Astrocyte of the spinal cord (primary cell): ENCODE measurements around the gene CEP126.

Experiments
- DNase-seq: peaks from one replicate; pipeline ENCODE4 v3.0.0; 2011; ENCODE audit warnings: low read depth, low spot score
- H3K4me3 ChIP-seq: 2 replicates; pipeline ENCODE4 v1.5.1; 2011; ENCODE audit warnings: low read depth, mild to moderate bottlenecking, low read length, moderate library complexity
- CTCF ChIP-seq: IDR thresholded peaks from 2 replicates; pipeline ENCODE4 v1.5.1; 2012; ENCODE audit warnings: low read depth, mild to moderate bottlenecking, low read length, inconsistent platforms
- in situ Hi-C: cut with HindIII; loops from 2 replicates; pipeline ENCODE4 v1.10.0; 2017; ENCODE audit warnings: low sequenced_read_pairs

Gene CEP126

GRCh38 chr11:102017026-102017425 lies 102.2 kb downstream of the CEP126 start:
- H3K4me3 ChIP-seq = no peak overlapping the region
- TF ChIP-seq CTCF = no peak
- no peak for DNase-seq
- in situ Hi-C loops = no loop called here

- H3K4me3 ChIP-seq = no peak overlapping the region
- in situ Hi-C loops = no loop called here
- no peak for DNase-seq
- no peak for TF ChIP-seq CTCF
These were observed 111.4 kb downstream of the CEP126 start for GRCh38 chr11:102026217-102026616.

- no peak for DNase-seq
- in situ Hi-C loops = no loop called here
- TF ChIP-seq CTCF = no peak
- H3K4me3 ChIP-seq = no peak overlapping the region
These were observed 112.1 kb downstream of the CEP126 start for GRCh38 chr11:102026959-102027358.

- H3K4me3 ChIP-seq = no peak overlapping the region
- no peak for TF ChIP-seq CTCF
- DNase-seq = no peak
- in situ Hi-C loops = no loop called here
These were observed 121.9 kb downstream of the CEP126 start for GRCh38 chr11:102036757-102037156.

GRCh38 chr11:102046841-102047240 lies 132.0 kb downstream of the CEP126 start:
- no peak for DNase-seq

GRCh38 chr11:102047305-102047924 lies 132.6 kb downstream of the CEP126 start, which contains the start of gene CFAP300:
CFAP300 (plus strand) TSS chr11:102047437; CDS start chr11:102047471, 34 bp downstream.
- H3K4me3 ChIP-seq = peak within 1 kb of the TSS; percentile 62
- TF ChIP-seq CTCF = no peak
- in situ Hi-C loops = no loop called here

More at GRCh38 chr11:102046841-102047240, 132.0 kb downstream of the CEP126 start:
- peak overlapping the region; percentile 62 for H3K4me3 ChIP-seq
- no peak for TF ChIP-seq CTCF
- in situ Hi-C loops = no loop called here

More at GRCh38 chr11:102047305-102047924, 132.6 kb downstream of the CEP126 start, which contains the start of gene CFAP300:
- DNase-seq = peak; percentile 75
